ENCODE results near the gene SYT13. TPM values are rescaled to one million over a fixed set of nuclear protein-coding genes. Genes with fewer than 3 reads are reported as not detected.

The SYT13 gene
- total and polyA plus RNA-seq, 2 of the 4 experiments (the other 2 are of a cell fraction) = not detected

DNA sequence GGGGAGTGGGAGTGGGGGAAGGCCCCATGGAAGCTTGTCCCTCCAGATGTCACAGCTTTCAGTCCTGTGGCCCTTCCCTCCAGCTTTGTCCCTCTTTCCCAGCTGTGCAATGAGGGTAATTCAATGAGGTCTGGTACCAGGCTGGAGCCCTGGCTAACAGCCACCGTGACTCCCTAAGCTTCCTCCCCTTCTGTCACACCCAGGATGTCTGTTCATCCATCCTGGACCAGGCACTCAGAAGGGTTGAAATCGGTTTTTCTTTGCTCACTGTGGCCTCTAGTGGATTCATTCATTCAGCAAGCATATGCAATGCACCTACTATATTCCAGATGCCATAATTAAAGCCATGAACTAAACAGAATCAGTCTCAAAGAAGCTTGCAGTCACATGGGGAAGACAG lies 38.7 kb downstream of the SYT13 start:
- Histone ChIP-seq H2BK5ac (ENCODE audit: low read depth, low read length, poor library complexity, severe bottlenecking) (no peak overlapping the region), H3K9ac (ENCODE audit: low read depth, low read length) (no peak overlapping the region), H3K4me3 (ENCODE audit: insufficient read depth, low read depth, low read length) (no peak overlapping the region), H2BK120ac (ENCODE audit: low read depth, low read length) (no peak overlapping the region), H4K20me1 (ENCODE audit: insufficient read depth, low read length) (no peaks in the 10 kb centered on the region), H3K4ac (ENCODE audit: low read depth, low read length) (no peak overlapping the region), H2AK9ac (replicated peaks; ENCODE audit: low read depth, low read length, poor library complexity) (no peak overlapping the region), H3K56ac (ENCODE audit: extremely low read depth, insufficient read depth, low read length) (no peak overlapping the region), H2AFZ (replicated peaks; ENCODE audit: low read length, poor library complexity) (no peak overlapping the region), H3K14ac (replicated peaks; ENCODE audit: low read depth, low read length) (no peak overlapping the region), H2BK15ac (ENCODE audit: low read depth, low read length) (no peak overlapping the region), H3K9me3 (ENCODE audit: control insufficient read depth, insufficient read depth, low read length) (no peaks in the 10 kb centered on the region), H4K8ac (ENCODE audit: low read depth in 2 of 2, low read length in 2 of 2) (no peak overlapping the region), H3K23ac (ENCODE audit: low read depth, low read length) (no peak overlapping the region), H2AK5ac (ENCODE audit: low read depth, low read length) (no peak overlapping the region), H4K5ac (ENCODE audit: low read depth, low read length) (no peak overlapping the region), H3K4me2 (ENCODE audit: low read depth, low read length) (no peak overlapping the region), H3K4me1 (ENCODE audit: control insufficient read depth, insufficient read depth, low read length) (no peaks in the 10 kb centered on the region), H3K18ac (ENCODE audit: low read depth, low read length) (no peak overlapping the region), H3K27ac (ENCODE audit: insufficient read depth, low read length) (no peak overlapping the region), H3K9me1 (ENCODE audit: insufficient read depth, low read length) (no peaks in the 10 kb centered on the region), H3K36me3 (ENCODE audit: control insufficient read depth, insufficient read depth, low read length) (no peaks in the 10 kb centered on the region), H3K79me1 (ENCODE audit: low read depth in 1 of 2, low read length in 2 of 2) (no peaks in the 10 kb centered on the region), H3K27me3 (ENCODE audit: control insufficient read depth, insufficient read depth, low read length) (peaks cover 20% of the 10 kb centered on the region), H4K91ac (ENCODE audit: insufficient read depth, low read depth, low read length) (no peak overlapping the region), H2BK20ac (ENCODE audit: low read depth, low read length) (no peak overlapping the region)
- dilution Hi-C loops (cut with HindIII; ENCODE audit: low sequenced_read_pairs, unreplicated experiment) (no loop called here), in situ Hi-C loops (cut with MboI; ENCODE audit: low sequenced_read_pairs) (no loop called here), intact Hi-C loops (cut with micrococcal nuclease) (no loop called here)
- no TSS peak for BruUV-seq (replicated peaks)
- WGBS, 2 experiments (ENCODE audit: extremely low coverage in 2 of 2, insufficient read length in 1 of 2) = no CpG with 5 or more reads among the region's 2 CpGs
- ATAC-seq (ENCODE audit: low read depth) (no peak), DNase-seq (no peak)
- no peak for TF ChIP-seq MXI1 (IDR thresholded peaks at IDR 0.05; ENCODE audit: borderline replicate concordance, low read depth, low read length)
- TF ChIP-seq POLR2A (IDR thresholded peaks at IDR 0.05; ENCODE audit: low read depth, low read length) = no peak
- no peak for TF ChIP-seq NFE2L2 (IDR thresholded peaks at IDR 0.05; ENCODE audit: low read depth, low read length)
- TF ChIP-seq CTCF (conservative IDR thresholded peaks at IDR 0.05; ENCODE audit: low read depth, low read length) = no peak
- TF ChIP-seq SMC3 (IDR thresholded peaks at IDR 0.05; ENCODE audit: low read depth, low read length) = no peak
- TF ChIP-seq FOS (IDR thresholded peaks at IDR 0.05; ENCODE audit: low read depth, low read length) = no peak
- no peak for TF ChIP-seq CHD1 (IDR thresholded peaks at IDR 0.05; ENCODE audit: low read depth, low read length)
- TF ChIP-seq RCOR1 (IDR thresholded peaks at IDR 0.05; ENCODE audit: insufficient replicate concordance, low read length) = no peak
- TF ChIP-seq RFX5 (IDR thresholded peaks at IDR 0.05; ENCODE audit: low read depth, low read length) = no peak
- no peak for TF ChIP-seq CEBPB (IDR thresholded peaks at IDR 0.05; ENCODE audit: low read depth, low read length)
- no peak for TF ChIP-seq MAZ (IDR thresholded peaks at IDR 0.05; ENCODE audit: borderline replicate concordance, low read depth, low read length)
- TF ChIP-seq BHLHE40 (IDR thresholded peaks at IDR 0.05; ENCODE audit: low read depth, low read length) = no peak
- ChIA-PET CTCF (no interaction called here), POLR2A (ENCODE audit: unreplicated experiment) (no interaction called here)
